HEK293T (cell line): ENCODE data around the gene TTC33.

Experiments
- ARNT ChIP-seq: fragments of 450-650 bp; IDR thresholded peaks from 2 replicates; pipeline ENCODE4 v1.6.1; 2017; ENCODE audit warnings: mild to moderate bottlenecking
- BHLHE40 ChIP-seq: fragments of 450-650 bp; IDR thresholded peaks from 2 replicates; pipeline ENCODE4 v1.6.1; 2016; ENCODE audit warnings: mild to moderate bottlenecking, moderate library complexity, borderline replicate concordance
- ELF4 ChIP-seq: fragments of 450-650 bp; IDR thresholded peaks from 2 replicates; pipeline ENCODE4 v1.6.1; 2017; ENCODE audit warnings: antibody characterized with exemption
- SUZ12 ChIP-seq: fragments of 450-650 bp; IDR thresholded peaks from 2 replicates; pipeline ENCODE4 v1.6.1; 2016; ENCODE audit warnings: mild to moderate bottlenecking

- no peak for TF ChIP-seq BHLHE40
- TF ChIP-seq ELF4, result no peak
- TF ChIP-seq ARNT, result no peak
- no peak for TF ChIP-seq SUZ12
These were observed 195.2 kb downstream of the TTC33 start for GRCh38 chr5:40560474-40561110.
